Gastrocnemius medialis (tissue), 4 donors: ENCODE data around the gene SLC16A13. TPM values are rescaled to one million over a fixed set of nuclear protein-coding genes. Genes with fewer than 3 reads are reported as not detected.

ENCODE experiments used
- ATAC-seq, 2 donors: fragments of 150-250 bp; one replicate each; pipeline ENCODE4 v1.9.1; 2016
- DNase-seq, 2 donors: peaks; one replicate each; pipeline ENCODE4 v3.0.0-alpha.2; 2019
- H3K27ac ChIP-seq, 4 donors: fragments of 200-600 bp; sonication (generic); 1 replicate in 1 of 4; 2 replicates in 3 of 4; pipeline ENCODE4 v1.5.1; 2016 to 2018; ENCODE audit warnings: mild to moderate bottlenecking in 2 of 4, moderate library complexity in 1 of 4
- H3K27me3 ChIP-seq, 3 donors: fragments of 200-600 bp; sonication (generic) in 2 of 3; 1 replicate in 1 of 3; 2 replicates in 2 of 3; pipeline versions ENCODE4 v1.5.1 to v1.6.0; 2016 to 2019; ENCODE audit warnings: mild to moderate bottlenecking in 1 of 3, moderate library complexity in 1 of 3
- H3K36me3 ChIP-seq, 2 donors: fragments of 200-600 bp; sonication (generic) in 1 of 2; one replicate each; pipeline ENCODE4 v1.5.1; 2017 to 2018
- H3K4me1 ChIP-seq, 2 donors: fragments of 200-600 bp; sonication (generic) in 1 of 2; one replicate each; pipeline ENCODE4 v1.5.1; 2016 to 2017; ENCODE audit warnings: mild to moderate bottlenecking in 2 of 2
- H3K4me3 ChIP-seq, 4 donors: fragments of 200-600 bp; sonication (generic) in 3 of 4; 1 replicate in 1 of 4; 2 replicates in 3 of 4; pipeline ENCODE4 v1.5.1; 2016 to 2019; ENCODE audit warnings: mild to moderate bottlenecking in 2 of 4
- H3K9me3 ChIP-seq, 3 donors: fragments of 200-600 bp; sonication (generic) in 2 of 3; 1 replicate in 1 of 3; 2 replicates in 2 of 3; pipeline ENCODE4 v1.5.1; 2016 to 2019
- CTCF ChIP-seq, 5 experiments: fragments of 450-650 bp in 3 of 5; fragments of 200-600 bp in 2 of 5; sonication (generic) in 2 of 5; IDR thresholded peaks in 4 of 5; conservative IDR thresholded peaks in 1 of 5; 1 replicate in 4 of 5; 2 replicates in 1 of 5; pipeline ENCODE4 v1.5.1; 2016 to 2019; ENCODE audit warnings: antibody characterized with exemption in 5 of 5, mild to moderate bottlenecking in 3 of 5, moderate library complexity in 3 of 5
- POLR2A ChIP-seq, 2 donors: fragments of 450-650 bp; IDR thresholded peaks; one replicate each; pipeline ENCODE4 v1.6.1; 2017; ENCODE audit warnings: antibody characterized with exemption in 2 of 2, mild to moderate bottlenecking in 2 of 2, moderate library complexity in 2 of 2
- in situ Hi-C, 4 donors: fragments of 200-750 bp; cut with MboI; loops; one replicate each; pipeline versions ENCODE4 v1.15.0 to v1.8.0; 2017; ENCODE audit warnings: low sequenced_read_pairs in 4 of 4
- intact Hi-C: fragments of 100-400 bp; cut with DNase I; formaldehyde crosslinking; loops from one replicate; pipeline ENCODE4 v1.15.1; 2023; ENCODE audit warnings: low total_unique reads
- total RNA-seq, 4 donors: library from RNA; depleted of rRNA; stranded (reverse); fragments of >200 nt; gene quantifications; one replicate each; pipeline versions ENCODE4 v1.1.0 to v1.2.3, GENCODE V29; 2016

The SLC16A13 gene
- total RNA-seq, 4 donors from 2014 or later, result 0.36 to 0.49 TPM; not detected in 2

- Histone ChIP-seq H3K4me1 (no peaks in the 10 kb centered on the region), H3K27ac (no peak overlapping the region), H3K36me3 (no peaks in the 10 kb centered on the region), H3K4me3 (no peak overlapping the region), H3K27me3 (no peaks in the 10 kb centered on the region), H3K9me3 (no peaks in the 10 kb centered on the region)
- no peak for DNase-seq
- in situ Hi-C loops (no loop called here), intact Hi-C loops (no loop called here)
- ATAC-seq, result no peak
- TF ChIP-seq POLR2A (IDR thresholded peaks at IDR 0.05), result no peak
- no peak for TF ChIP-seq CTCF (IDR thresholded peaks at IDR 0.05 in 4 of 5, conservative IDR thresholded peaks at IDR 0.05 in 1 of 5)
These were observed 39.1 kb downstream of the SLC16A13 start for GRCh38 chr17:7074931-7075330.

GRCh38 chr17:7077911-7078546, 42.2 kb downstream of the SLC16A13 start:
- Histone ChIP-seq H3K27ac (no peak overlapping the region), H3K9me3 (no peaks in the 10 kb centered on the region), H3K36me3 (no peaks in the 10 kb centered on the region), H3K4me3 (no peak overlapping the region), H3K27me3 (peaks cover 0 to 4% (median 0%) of the 10 kb centered on the region in 3 donors), H3K4me1 (no peaks in the 10 kb centered on the region)
- ATAC-seq (no peak), DNase-seq (no peak)
- no peak for TF ChIP-seq POLR2A (IDR thresholded peaks at IDR 0.05)
- TF ChIP-seq CTCF (IDR thresholded peaks at IDR 0.05 in 4 of 5, conservative IDR thresholded peaks at IDR 0.05 in 1 of 5), result no peak
- intact Hi-C loops, result no loop called here
- in situ Hi-C loops, result no loop called here

DNA sequence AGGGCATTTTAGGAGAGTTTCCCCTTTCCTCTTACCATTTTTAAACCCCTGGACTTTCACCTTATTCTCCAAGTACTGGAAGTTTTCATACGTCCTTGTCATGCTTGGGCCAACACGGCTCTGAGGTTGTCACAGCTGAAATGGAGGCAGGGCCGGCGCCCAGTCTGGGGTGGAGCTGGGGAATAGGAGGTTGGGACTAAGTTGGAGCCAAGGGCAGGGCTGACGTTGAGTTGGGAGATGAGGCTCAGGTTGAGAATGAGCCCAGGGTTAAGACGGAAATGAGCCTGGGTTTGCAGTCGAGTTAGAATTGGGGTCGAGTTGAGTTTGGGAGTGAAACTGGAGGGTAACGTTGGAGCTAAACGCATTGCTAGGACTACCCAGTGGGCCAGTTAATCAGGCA, 42.9 kb downstream of the SLC16A13 start:
- ATAC-seq (no peak), DNase-seq (no peak)
- Histone ChIP-seq H3K27me3 (peaks cover 0 to 4% (median 0%) of the 10 kb centered on the region in 3 donors), H3K4me1 (no peaks in the 10 kb centered on the region), H3K9me3 (no peaks in the 10 kb centered on the region), H3K36me3 (no peaks in the 10 kb centered on the region), H3K27ac (no peak overlapping the region), H3K4me3 (no peak overlapping the region)
- in situ Hi-C loops (no loop called here), intact Hi-C loops (no loop called here)
- TF ChIP-seq CTCF (IDR thresholded peaks at IDR 0.05 in 4 of 5, conservative IDR thresholded peaks at IDR 0.05 in 1 of 5) (no peak), POLR2A (IDR thresholded peaks at IDR 0.05) (no peak)

- DNase-seq (peak in 1 of 2 donors; percentile 24), ATAC-seq (peak in 1 of 2 donors; percentile 30)
- Histone ChIP-seq H3K27ac (peak within 1 kb of the TSS; percentile 28 to 53 (median 43)), H3K9me3 (no peaks in the 10 kb centered on the region), H3K4me1 (no peaks in the 10 kb centered on the region), H3K27me3 (peaks cover 0 to 4% (median 0%) of the 10 kb centered on the region in 3 donors), H3K36me3 (no peaks in the 10 kb centered on the region), H3K4me3 (peak within 1 kb of the TSS in 1 of 4 donors; percentile 18)
- TF ChIP-seq POLR2A (IDR thresholded peaks at IDR 0.05), result no peak
- TF ChIP-seq CTCF (IDR thresholded peaks at IDR 0.05 in 4 of 5, conservative IDR thresholded peaks at IDR 0.05 in 1 of 5), result no peak
- intact Hi-C loops (no loop called here), in situ Hi-C loops (no loop called here)
These were observed 44.0 kb downstream of the SLC16A13 start, which contains the start of gene CLEC10A for GRCh38 chr17:7079581-7080455. Gene CLEC10A (minus strand): TSS chr17:7080251. CDS start chr17:7078812, 1,439 bp downstream.
